Umbilical cord (tissue), 2 donors: ENCODE results near the gene CALD1. TPM values are rescaled to one million over a fixed set of nuclear protein-coding genes. Genes with fewer than 3 reads are reported as not detected.

Experiments used
- DNase-seq: peaks from one replicate; pipeline ENCODE4 v3.0.0-alpha.2; 2015; ENCODE audit warnings: low spot score
- total RNA-seq: library from RNA; depleted of rRNA; stranded (reverse); fragments of >200 nt; gene quantifications from one replicate; pipeline ENCODE4 v1.2.3, GENCODE V29; 2014; ENCODE audit warnings: low replicate concordance; ENCODE audit not compliant: insufficient read depth

Gene CALD1
- total RNA-seq, 1 donor from 2014 or later = 1,052 TPM

GRCh38 chr7:134826105-134826504 lies 46.7 kb downstream of the CALD1 start:
- DNase-seq = no peak

- DNase-seq = no peak
Observed at GRCh38 chr7:134827436-134827835, 48.0 kb downstream of the CALD1 start.

GRCh38 chr7:134827889-134828288 lies 48.5 kb downstream of the CALD1 start:
- peak; percentile 73 for DNase-seq

DNA sequence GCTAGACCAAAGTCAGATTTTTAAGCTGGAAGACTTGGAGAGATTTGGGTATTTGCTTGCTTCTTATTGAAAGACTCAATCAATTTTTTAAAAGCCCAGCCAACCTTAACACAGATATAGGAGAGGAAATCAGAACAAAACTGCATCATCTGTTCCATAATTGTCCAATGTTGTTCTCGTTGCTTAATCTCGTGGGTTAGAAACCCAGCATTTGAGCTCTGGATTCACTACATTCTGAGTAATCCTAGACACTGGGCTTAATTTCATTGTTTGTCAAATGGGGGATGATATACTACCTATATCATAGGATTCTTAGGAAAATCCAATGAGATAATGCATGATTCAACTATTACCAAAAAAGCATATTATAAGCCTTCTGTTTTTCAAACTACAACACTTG lies 48.9 kb downstream of the CALD1 start:
- peak; percentile 56 for DNase-seq

DNA sequence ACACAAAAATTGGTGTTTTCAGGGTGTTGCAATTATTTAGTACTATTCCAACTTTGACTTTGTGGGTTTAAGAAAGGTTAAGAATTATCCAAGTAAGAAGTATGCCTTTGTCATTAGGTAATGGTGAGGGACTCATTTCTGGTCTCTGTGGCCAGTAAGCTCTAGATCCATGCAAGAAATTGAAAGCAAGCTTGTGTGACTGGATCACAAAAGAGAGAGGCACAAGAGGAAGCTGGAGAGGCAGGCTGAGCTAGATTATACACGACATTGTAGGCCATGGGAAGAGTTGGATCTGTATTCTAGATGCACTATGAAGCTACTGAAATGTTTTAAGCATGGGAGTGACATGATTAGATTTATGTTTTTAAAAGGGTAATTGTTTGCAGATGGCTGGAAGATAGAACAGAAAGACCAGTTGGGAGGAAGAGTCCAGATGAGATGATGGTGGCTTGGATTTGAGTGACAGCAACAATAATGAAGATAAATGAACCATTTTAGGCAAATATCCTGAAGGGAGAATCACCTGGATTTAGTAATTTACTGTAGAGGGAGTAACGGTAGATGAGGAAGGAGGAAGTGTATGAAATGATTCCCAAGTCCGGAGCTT lies 50.0 kb downstream of the CALD1 start:
- DNase-seq = no peak

DNA sequence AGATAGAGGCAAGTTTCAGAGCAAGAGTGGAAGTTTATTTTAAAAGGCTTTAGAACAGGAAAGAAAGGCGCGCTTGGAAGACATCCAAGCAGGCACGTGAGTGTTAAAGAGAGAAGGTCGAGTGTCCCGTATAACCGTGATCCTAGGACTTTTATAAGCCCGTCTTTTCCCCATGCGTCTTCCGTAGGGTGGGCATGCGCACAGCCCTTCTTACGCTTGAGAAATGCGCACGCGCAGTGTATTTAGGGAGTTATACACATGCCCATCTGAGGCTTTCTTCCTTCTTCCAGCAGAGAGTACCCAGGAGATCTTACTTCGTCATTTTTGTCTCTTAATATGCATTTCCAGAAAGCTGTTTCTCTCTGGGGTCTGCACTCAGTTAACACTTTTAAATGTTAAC lies 52.4 kb downstream of the CALD1 start:
- peak; percentile 51 for DNase-seq

GRCh38 chr7:134832367-134832766 lies 52.9 kb downstream of the CALD1 start:
- DNase-seq = no peak

GRCh38 chr7:134834689-134835462 lies 55.4 kb downstream of the CALD1 start:
- DNase-seq = peak; percentile 78

- DNase-seq = no peak
Observed at GRCh38 chr7:134835463-134835823, 56.0 kb downstream of the CALD1 start.

DNA sequence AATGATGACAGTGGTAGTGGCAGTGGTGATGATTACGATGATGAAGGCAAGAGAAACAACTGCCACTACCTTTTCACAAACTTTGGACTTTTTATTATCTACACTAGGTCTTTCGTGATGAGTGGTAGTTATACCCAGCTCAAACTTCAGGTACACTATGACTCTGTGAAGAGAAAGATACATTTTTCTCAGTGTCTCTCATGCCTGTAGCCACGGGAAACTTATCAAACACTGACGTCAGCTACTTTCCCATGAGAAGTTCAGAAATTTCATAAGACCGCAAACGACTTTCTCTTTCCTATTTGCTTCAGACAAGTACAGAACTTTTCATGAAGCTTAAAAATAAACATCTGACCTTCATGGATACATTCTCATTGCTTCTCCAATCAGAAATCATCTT lies 57.0 kb downstream of the CALD1 start:
- no peak for DNase-seq

DNA sequence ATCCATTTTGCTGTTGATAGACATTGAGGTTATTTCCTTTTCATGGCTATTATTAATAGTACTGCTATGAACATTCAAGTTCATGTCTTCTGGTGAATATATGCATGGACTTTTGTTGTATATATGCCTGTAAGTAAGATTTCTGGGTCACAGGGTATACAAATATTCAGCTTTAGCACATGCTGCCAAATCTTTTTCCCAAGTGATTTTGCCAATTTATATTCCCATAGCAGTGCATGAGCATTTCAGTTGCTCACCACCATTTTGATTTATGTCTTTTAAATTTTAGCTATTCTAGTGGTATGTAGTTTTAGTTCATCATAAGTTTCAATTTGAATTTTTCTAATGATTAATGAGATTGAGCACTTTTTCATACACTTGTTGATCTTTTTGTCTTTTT lies 59.9 kb downstream of the CALD1 start:
- no peak for DNase-seq

DNA sequence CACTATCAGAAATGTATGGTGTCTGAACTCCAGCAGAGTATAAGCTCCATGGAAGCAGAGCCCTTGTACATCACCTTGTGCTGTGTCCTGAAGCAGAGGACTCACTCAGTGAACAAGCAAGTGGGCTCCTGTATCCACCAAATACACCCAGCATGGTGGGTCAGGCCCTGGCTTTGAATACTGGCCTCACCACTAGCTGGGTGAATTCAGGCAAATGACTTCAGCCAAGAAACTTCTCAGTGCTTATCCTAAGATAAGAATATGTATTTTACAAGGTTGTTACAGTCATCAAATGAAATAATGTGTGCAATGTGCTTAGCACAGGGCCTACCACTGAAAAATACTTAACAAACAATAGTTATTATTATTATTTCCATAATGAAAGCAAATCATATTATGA lies 62.6 kb downstream of the CALD1 start:
- no peak for DNase-seq

DNA sequence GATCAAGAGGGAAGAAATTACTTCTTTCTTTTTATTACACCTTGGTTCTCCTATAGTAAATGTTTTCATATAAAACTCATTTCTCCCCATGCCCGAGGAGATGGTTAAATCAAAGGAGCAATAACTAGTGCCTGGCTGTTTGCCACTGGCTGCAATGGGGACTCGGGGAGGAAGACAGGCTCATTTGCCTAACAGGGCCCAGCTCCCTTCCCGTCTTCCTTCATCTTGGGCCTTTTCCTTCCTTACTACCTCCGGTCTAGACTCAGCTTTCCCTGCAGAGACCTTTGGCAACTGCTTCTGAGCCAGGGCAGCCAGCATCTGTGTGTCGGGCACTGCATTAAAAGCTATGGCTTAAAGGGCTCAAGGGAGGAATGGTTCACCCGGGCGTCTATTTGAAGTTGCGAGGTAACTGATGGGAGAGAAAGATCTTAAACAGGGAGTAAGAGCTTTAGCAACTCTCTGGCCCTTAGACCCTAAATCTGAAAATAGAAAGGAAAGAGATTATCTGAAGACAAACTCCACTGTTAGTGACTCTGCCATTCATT lies 63.5 kb downstream of the CALD1 start:
- peak; percentile 91 for DNase-seq

DNA sequence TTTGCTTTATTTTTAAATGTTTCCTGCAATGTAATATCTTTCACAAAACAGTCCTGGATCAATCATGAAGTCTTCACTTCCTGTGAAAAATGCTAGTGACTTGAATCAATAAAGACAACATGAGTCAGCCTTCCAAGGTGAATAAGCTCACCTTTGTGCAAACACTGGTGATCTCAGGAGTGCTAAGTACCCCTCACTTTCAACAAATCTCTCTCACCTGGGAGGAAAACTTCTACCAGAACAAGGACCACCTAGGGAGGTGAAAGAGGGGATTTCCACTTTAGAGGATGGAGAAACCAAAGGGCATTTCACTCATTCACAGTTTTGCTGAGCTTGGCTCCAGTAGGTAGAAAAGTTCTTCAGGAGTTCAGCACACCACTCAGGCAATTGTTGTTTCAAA lies 64.8 kb downstream of the CALD1 start:
- no peak for DNase-seq

- DNase-seq = no peak
Observed at GRCh38 chr7:134845461-134845860, 66.0 kb downstream of the CALD1 start.

DNA sequence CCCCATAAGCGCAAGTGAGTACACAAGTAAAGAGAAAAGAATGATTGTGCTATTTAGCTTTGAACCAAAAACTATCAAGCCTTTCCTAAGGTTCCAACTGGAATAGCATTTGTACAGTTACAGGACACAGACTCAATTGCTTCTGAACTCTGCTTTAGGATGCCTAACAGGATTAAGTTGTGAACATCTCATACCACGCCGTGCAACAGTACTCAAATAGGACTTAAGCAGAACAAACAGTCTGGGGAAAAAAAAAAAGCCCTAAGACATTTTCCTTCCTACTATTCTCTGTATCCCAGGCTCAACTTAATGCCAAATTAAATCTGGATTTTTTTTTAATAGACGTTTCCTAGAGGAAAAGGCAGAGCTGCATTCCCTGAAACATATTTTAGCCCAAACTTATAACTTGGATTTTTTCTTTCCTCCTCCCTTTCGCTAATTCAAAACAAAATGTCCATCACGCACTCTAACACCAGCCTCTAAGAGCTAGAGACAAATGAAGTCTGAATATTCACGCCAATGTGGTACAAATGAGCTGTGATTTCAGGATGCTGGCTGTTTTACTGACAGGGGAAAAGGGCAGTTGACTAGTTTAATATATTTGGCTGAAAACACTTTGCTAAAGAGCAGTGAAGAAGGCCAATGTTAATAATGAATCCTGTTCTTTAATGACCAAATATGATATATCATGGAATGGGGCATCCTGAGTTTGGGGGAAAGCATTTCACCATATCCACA lies 68.6 kb downstream of the CALD1 start:
- peak; percentile 90 for DNase-seq

- DNase-seq = no peak
Observed at GRCh38 chr7:134850066-134850465, 70.6 kb downstream of the CALD1 start.

- no peak for DNase-seq
Observed at GRCh38 chr7:134851141-134851540, 71.7 kb downstream of the CALD1 start.

DNA sequence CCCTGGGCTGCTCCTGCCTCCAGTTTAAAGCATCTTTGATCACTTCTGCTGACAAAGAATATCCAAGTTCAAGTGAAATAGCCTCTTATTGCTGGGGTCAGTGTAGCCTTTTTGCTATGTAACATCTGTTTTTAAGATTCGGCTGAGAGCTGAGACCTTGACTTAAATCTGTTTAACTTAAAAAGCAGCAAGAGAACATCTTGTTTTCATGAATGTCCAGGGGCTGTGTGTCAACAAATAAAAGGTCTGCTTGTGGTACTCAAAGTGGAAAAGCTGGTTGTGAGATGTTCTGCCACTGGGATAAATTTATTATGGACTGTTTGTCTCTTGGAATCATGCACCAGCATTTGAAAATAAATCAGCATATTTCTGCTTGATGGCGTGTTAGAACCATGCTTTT lies 73.2 kb downstream of the CALD1 start:
- no peak for DNase-seq

GRCh38 chr7:134854816-134855215 lies 75.4 kb downstream of the CALD1 start:
- DNase-seq = no peak

DNA sequence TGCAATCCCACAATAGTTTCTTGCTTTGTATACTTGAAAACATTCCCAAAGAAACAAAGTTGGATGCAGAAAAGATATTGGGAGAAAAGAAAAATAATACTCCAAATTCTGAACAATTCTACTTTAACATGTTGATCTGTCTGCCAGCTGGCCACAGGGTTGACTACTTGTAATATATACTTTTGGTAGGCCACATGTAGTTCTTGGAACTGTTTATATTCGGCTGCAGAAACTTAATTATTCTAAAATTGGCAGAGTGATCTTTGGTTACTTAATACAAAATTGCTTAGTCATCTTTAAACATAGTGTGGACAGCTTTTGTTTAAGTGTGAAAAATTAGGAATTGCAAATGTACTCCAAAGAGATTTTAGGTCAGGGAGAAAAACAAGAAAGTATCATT lies 76.0 kb downstream of the CALD1 start:
- no peak for DNase-seq

DNA sequence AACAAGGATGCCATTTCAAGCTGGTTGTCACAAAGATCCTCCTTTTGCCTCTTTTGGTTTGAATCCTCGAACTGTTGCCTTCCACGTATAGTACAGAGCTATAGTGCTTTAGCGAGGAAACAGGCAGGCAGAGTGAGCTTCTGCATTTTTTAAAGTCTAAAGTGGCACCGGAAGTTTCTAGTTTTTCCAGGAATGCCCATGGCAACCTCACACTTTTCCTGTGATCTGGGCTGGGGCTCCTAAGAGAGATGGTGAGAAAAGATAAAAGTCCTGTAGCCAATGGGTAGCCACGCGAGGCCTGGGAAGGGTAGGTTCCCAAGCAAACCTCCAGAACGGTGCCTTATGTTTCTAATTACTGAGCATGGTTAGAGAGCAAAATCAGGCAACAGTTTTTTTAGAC lies 76.7 kb downstream of the CALD1 start:
- no peak for DNase-seq

GRCh38 chr7:134856691-134857090 lies 77.3 kb downstream of the CALD1 start:
- no peak for DNase-seq
